Measurements from ENCODE around the gene ATF7.

DNA sequence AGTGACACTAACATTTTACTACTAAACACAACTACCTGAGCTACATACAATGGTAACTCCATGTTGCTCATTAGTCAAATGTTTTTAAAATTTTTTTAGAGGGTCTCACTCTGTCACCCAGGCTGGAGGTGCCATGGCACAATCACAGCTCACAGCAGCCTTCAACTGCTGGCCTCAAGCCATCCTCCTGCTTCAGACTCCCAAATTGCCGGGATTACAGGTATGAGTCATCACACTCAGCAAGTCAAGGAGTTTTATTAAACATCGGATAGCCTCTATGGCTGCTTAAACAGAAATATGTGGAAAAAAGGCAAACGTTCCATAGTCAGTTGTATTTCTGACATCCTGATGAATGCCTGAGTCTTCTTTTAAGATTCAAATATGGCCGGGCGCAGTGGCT is 107.8 kb downstream of the ATF7 start:
- TF ChIP-seq, protein P1, sequence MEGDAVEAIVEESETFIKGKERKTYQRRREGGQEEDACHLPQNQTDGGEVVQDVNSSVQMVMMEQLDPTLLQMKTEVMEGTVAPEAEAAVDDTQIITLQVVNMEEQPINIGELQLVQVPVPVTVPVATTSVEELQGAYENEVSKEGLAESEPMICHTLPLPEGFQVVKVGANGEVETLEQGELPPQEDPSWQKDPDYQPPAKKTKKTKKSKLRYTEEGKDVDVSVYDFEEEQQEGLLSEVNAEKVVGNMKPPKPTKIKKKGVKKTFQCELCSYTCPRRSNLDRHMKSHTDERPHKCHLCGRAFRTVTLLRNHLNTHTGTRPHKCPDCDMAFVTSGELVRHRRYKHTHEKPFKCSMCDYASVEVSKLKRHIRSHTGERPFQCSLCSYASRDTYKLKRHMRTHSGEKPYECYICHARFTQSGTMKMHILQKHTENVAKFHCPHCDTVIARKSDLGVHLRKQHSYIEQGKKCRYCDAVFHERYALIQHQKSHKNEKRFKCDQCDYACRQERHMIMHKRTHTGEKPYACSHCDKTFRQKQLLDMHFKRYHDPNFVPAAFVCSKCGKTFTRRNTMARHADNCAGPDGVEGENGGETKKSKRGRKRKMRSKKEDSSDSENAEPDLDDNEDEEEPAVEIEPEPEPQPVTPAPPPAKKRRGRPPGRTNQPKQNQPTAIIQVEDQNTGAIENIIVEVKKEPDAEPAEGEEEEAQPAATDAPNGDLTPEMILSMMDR (IDR thresholded peaks at IDR 0.05 in 8 of 11, conservative IDR thresholded peaks at IDR 0.05 in 3 of 11), result no peak
- no peak for TF ChIP-seq POLR2A (IDR thresholded peaks at IDR 0.05)
- TF ChIP-seq POLR2AphosphoS5 (IDR thresholded peaks at IDR 0.05), result no peak

Measured in spleen (tissue), 7 donors.